IMR-90 (cell line): ENCODE measurements around the gene EPC2. TPM values are rescaled to one million over a fixed set of nuclear protein-coding genes. Genes with fewer than 3 reads are reported as not detected.

Source experiments
- ATAC-seq: fragments of 200-7000 bp; cut with Tn5 transposase; 2 replicates; pipeline ENCODE4 v1.9.1; 2020; ENCODE audit warnings: low read depth, mild to moderate bottlenecking, moderate library complexity
- BruUV-seq: library from RNA; stranded (reverse); fragments of 400-500 nt; replicated peaks from 2 replicates; lab custom pipeline; 2021; lab: Mats Ljungman, UMichigan
- CTCF ChIA-PET: fragments of 300-600 bp; formaldehyde crosslinking; extraction: SDS; loops from one replicate; lab custom pipeline; 2021; ENCODE audit warnings: antibody characterized with exemption; lab: Yijun Ruan, JAX
- POLR2A ChIA-PET: fragments of 300-600 bp; sonication (Branson Sonifier 250); formaldehyde crosslinking; loops from one replicate; lab custom pipeline; 2022; ENCODE audit warnings: antibody characterized with exemption; ENCODE audit not compliant: unreplicated experiment; lab: Charles Lee
- DNase-seq: peaks from one replicate; pipeline ENCODE4 v3.0.0; 2013
- H2AFZ ChIP-seq: replicated peaks from 2 replicates; pipeline ENCODE3; 2013; ENCODE audit warnings: low read length, mild to moderate bottlenecking; ENCODE audit not compliant: poor library complexity
- H2AK5ac ChIP-seq: 2 replicates; pipeline ENCODE4 v1.6.1; 2013; ENCODE audit warnings: low read depth, low read length, inconsistent platforms
- H2AK9ac ChIP-seq: replicated peaks from 2 replicates; pipeline ENCODE3; 2013; ENCODE audit warnings: mild to moderate bottlenecking, low read depth, low read length, moderate library complexity; ENCODE audit not compliant: poor library complexity
- H2BK120ac ChIP-seq: 2 replicates; pipeline ENCODE4 v1.6.1; 2013; ENCODE audit warnings: low read depth, low read length, inconsistent platforms
- H2BK15ac ChIP-seq: 3 replicates; pipeline ENCODE4 v1.6.1; 2013; ENCODE audit warnings: low read depth, low read length, inconsistent platforms
- H2BK20ac ChIP-seq: 2 replicates; pipeline ENCODE4 v1.6.1; 2013; ENCODE audit warnings: low read depth, mild to moderate bottlenecking, inconsistent platforms, low read length, moderate library complexity
- H2BK5ac ChIP-seq: 2 replicates; pipeline ENCODE4 v1.6.1; 2013; ENCODE audit warnings: mild to moderate bottlenecking, low read depth, low read length, inconsistent platforms; ENCODE audit not compliant: poor library complexity, severe bottlenecking
- H3K14ac ChIP-seq: replicated peaks from 2 replicates; pipeline ENCODE4 v1.6.1; 2013; ENCODE audit warnings: low read depth, low read length, inconsistent platforms
- H3K18ac ChIP-seq: 2 replicates; pipeline ENCODE4 v1.6.1; 2013; ENCODE audit warnings: low read depth, low read length, control low read depth
- H3K23ac ChIP-seq: 2 replicates; pipeline ENCODE4 v1.6.1; 2013; ENCODE audit warnings: low read depth, low read length, inconsistent platforms
- H3K27ac ChIP-seq: 2 replicates; pipeline ENCODE4 v1.5.1; 2013; ENCODE audit warnings: mild to moderate bottlenecking, control low read depth, low read length; ENCODE audit not compliant: insufficient read depth
- H3K27me3 ChIP-seq: 2 replicates; pipeline ENCODE4 v1.6.1; 2013; ENCODE audit warnings: low read length; ENCODE audit not compliant: control insufficient read depth, insufficient read depth
- H3K36me3 ChIP-seq: 2 replicates; pipeline ENCODE4 v1.6.1; 2013; ENCODE audit warnings: low read length, mixed read lengths; ENCODE audit not compliant: control insufficient read depth, insufficient read depth
- H3K4ac ChIP-seq: 2 replicates; pipeline ENCODE4 v1.6.1; 2013; ENCODE audit warnings: low read depth, low read length, inconsistent platforms
- H3K4me1 ChIP-seq: 2 replicates; pipeline ENCODE4 v1.6.1; 2013; ENCODE audit warnings: low read length, mixed read lengths; ENCODE audit not compliant: control insufficient read depth, insufficient read depth
- H3K4me2 ChIP-seq: 2 replicates; pipeline ENCODE4 v1.6.1; 2013; ENCODE audit warnings: low read depth, mild to moderate bottlenecking, control low read depth, low read length, moderate library complexity
- H3K4me3 ChIP-seq: 2 replicates; pipeline ENCODE4 v1.5.1; 2013; ENCODE audit warnings: low read depth, mild to moderate bottlenecking, control low read depth, low read length, moderate library complexity; ENCODE audit not compliant: insufficient read depth
- H3K56ac ChIP-seq: 2 replicates; pipeline ENCODE4 v1.6.1; 2013; ENCODE audit warnings: low read length, inconsistent platforms; ENCODE audit not compliant: insufficient read depth; ENCODE audit errors: extremely low read depth
- H3K79me1 ChIP-seq, 2 experiments: 2 replicates each; pipeline ENCODE4 v1.6.1; 2013; ENCODE audit warnings: low read length in 2 of 2, inconsistent platforms in 1 of 2, low read depth in 1 of 2
- H3K9ac ChIP-seq: 2 replicates; pipeline ENCODE4 v1.6.1; 2013; ENCODE audit warnings: low read depth, low read length, control low read depth
- H3K9me1 ChIP-seq: 2 replicates; pipeline ENCODE4 v1.6.1; 2013; ENCODE audit warnings: low read length, inconsistent platforms; ENCODE audit not compliant: insufficient read depth
- H3K9me3 ChIP-seq: 2 replicates; pipeline ENCODE4 v1.6.1; 2013; ENCODE audit warnings: low read length; ENCODE audit not compliant: control insufficient read depth, insufficient read depth
- H4K20me1 ChIP-seq: 2 replicates; pipeline ENCODE4 v1.6.1; 2013; ENCODE audit warnings: low read length, inconsistent platforms; ENCODE audit not compliant: insufficient read depth
- H4K5ac ChIP-seq: 2 replicates; pipeline ENCODE4 v1.6.1; 2013; ENCODE audit warnings: mild to moderate bottlenecking, low read depth, low read length, control low read depth
- H4K8ac ChIP-seq, 2 experiments: 2 replicates each; pipeline ENCODE4 v1.6.1; 2013; ENCODE audit warnings: low read depth in 2 of 2, low read length in 2 of 2, control low read depth in 1 of 2, inconsistent platforms in 1 of 2
- H4K91ac ChIP-seq: 2 replicates; pipeline ENCODE4 v1.6.1; 2013; ENCODE audit warnings: low read depth, low read length, inconsistent platforms; ENCODE audit not compliant: insufficient read depth
- BHLHE40 ChIP-seq: fragments of 150-350 bp; IDR thresholded peaks from 2 replicates; pipeline ENCODE4 v1.6.1; 2016; ENCODE audit warnings: mild to moderate bottlenecking, low read depth, low read length
- CEBPB ChIP-seq: IDR thresholded peaks from 2 replicates; pipeline ENCODE4 v1.6.1; 2012; ENCODE audit warnings: low read depth, low read length, improper control_type of control experiment
- CHD1 ChIP-seq: IDR thresholded peaks from 2 replicates; pipeline ENCODE4 v1.6.1; 2012; ENCODE audit warnings: low read depth, low read length, improper control_type of control experiment
- CTCF ChIP-seq: conservative IDR thresholded peaks from 2 replicates; pipeline ENCODE4 v1.5.1; 2012; ENCODE audit warnings: mild to moderate bottlenecking, low read depth, low read length, improper control_type of control experiment
- FOS ChIP-seq: fragments of 150-350 bp; IDR thresholded peaks from 2 replicates; pipeline ENCODE4 v1.6.1; 2016; ENCODE audit warnings: low read depth, low read length
- MAFK ChIP-seq: IDR thresholded peaks from 2 replicates; pipeline ENCODE4 v1.6.1; 2012; ENCODE audit warnings: low read depth, low read length, improper control_type of control experiment
- MAZ ChIP-seq: IDR thresholded peaks from 2 replicates; pipeline ENCODE4 v1.6.1; 2012; ENCODE audit warnings: low read depth, mild to moderate bottlenecking, low read length, improper control_type of control experiment, moderate library complexity, borderline replicate concordance
- MXI1 ChIP-seq: IDR thresholded peaks from 2 replicates; pipeline ENCODE4 v1.6.1; 2012; ENCODE audit warnings: low read depth, mild to moderate bottlenecking, low read length, moderate library complexity, borderline replicate concordance
- NFE2L2 ChIP-seq: fragments of 150-350 bp; IDR thresholded peaks from 2 replicates; pipeline ENCODE4 v1.6.1; 2016; ENCODE audit warnings: low read depth, mild to moderate bottlenecking, low read length
- POLR2A ChIP-seq: IDR thresholded peaks from 2 replicates; pipeline ENCODE4 v1.6.1; 2012; ENCODE audit warnings: mild to moderate bottlenecking, low read depth, low read length
- RCOR1 ChIP-seq: IDR thresholded peaks from 2 replicates; pipeline ENCODE4 v1.6.1; 2012; ENCODE audit warnings: mild to moderate bottlenecking, low read length, improper control_type of control experiment; ENCODE audit not compliant: insufficient replicate concordance
- RFX5 ChIP-seq: IDR thresholded peaks from 2 replicates; pipeline ENCODE4 v1.8.0; 2012; ENCODE audit warnings: low read depth, mild to moderate bottlenecking, low read length, moderate library complexity
- SMC3 ChIP-seq: fragments of 150-350 bp; IDR thresholded peaks from 2 replicates; pipeline ENCODE4 v1.6.1; 2016; ENCODE audit warnings: low read depth, mild to moderate bottlenecking, antibody characterized with exemption, low read length, moderate library complexity
- USF2 ChIP-seq: fragments of 150-350 bp; IDR thresholded peaks from 2 replicates; pipeline ENCODE4 v1.6.1; 2017; ENCODE audit warnings: mild to moderate bottlenecking, antibody characterized with exemption, low read length, low read depth
- WGBS, 2 experiments: methylation state at CpG; one replicate each; pipeline versions ENCODE4 v1.1.5 to v1.1.7; 2013; ENCODE audit warnings: missing lambda C conversion rate in 2 of 2; ENCODE audit not compliant: insufficient read length in 1 of 2; ENCODE audit errors: extremely low coverage in 2 of 2; 5-methylcytosine and 5-hydroxymethylcytosine counted together
- dilution Hi-C: fragments of 300-500 bp; cut with HindIII; formaldehyde crosslinking; loops from one replicate; pipeline ENCODE4 v1.14.3; 2018; ENCODE audit warnings: low sequenced_read_pairs; ENCODE audit not compliant: unreplicated experiment
- in situ Hi-C: fragments of 300-500 bp; cut with MboI; formaldehyde crosslinking; loops from 3 replicates; pipeline ENCODE4 v1.14.3; 2019; ENCODE audit warnings: low sequenced_read_pairs, inconsistent platforms, mixed read lengths
- intact Hi-C: fragments of 100-400 bp; cut with micrococcal nuclease; formaldehyde crosslinking; loops from 2 replicates; pipeline ENCODE4 v1.10.0; 2022
- polyA plus RNA-seq, 3 experiments: library from polyadenylated mRNA; depleted of rRNA; stranded (reverse); fragments of >200 nt; gene quantifications; 2 replicates each; pipeline ENCODE4 v1.2.3, GENCODE V29; 2012; ENCODE audit warnings: low replicate concordance in 1 of 3
- total RNA-seq: library from RNA; depleted of rRNA; stranded (reverse); fragments of >200 nt; gene quantifications from 2 replicates; pipeline ENCODE4 v1.2.3, GENCODE V29; 2012
- TF ChIP-seq, protein P1 (sequence below): fragments of 150-350 bp; IDR thresholded peaks from 2 replicates; pipeline ENCODE4 v1.6.1; 2016; ENCODE audit warnings: low read depth, mild to moderate bottlenecking, low read length, moderate library complexity, borderline replicate concordance

Gene EPC2
- total and polyA plus RNA-seq, 2 of the 4 experiments (the other 2 are of a cell fraction): 10.6 to 22.6 TPM

GRCh38 chr2:148796735-148797512 lies 152.4 kb downstream of the EPC2 start:
- Histone ChIP-seq H2BK120ac (no peak overlapping the region), H3K9me1 (no peaks in the 10 kb centered on the region), H4K20me1 (peaks cover 5% of the 10 kb centered on the region; the same call in 1 of the 2 replicates), H3K4me3 (no peak overlapping the region), H4K5ac (no peak overlapping the region), H3K9ac (no peak overlapping the region), H2AFZ (no peak overlapping the region), H3K79me1 (no peaks in the 10 kb centered on the region), H2BK20ac (no peak overlapping the region), H3K4me1 (peaks cover 4% of the 10 kb centered on the region), H3K27me3 (peaks cover 14% of the 10 kb centered on the region), H3K27ac (no peak overlapping the region), H2BK5ac (no peak overlapping the region), H2AK9ac (no peak overlapping the region), H3K4ac (no peak overlapping the region), H4K91ac (no peak overlapping the region), H3K4me2 (no peak overlapping the region), H2BK15ac (no peak overlapping the region), H3K18ac (no peak overlapping the region), H2AK5ac (no peak overlapping the region), H4K8ac (no peak overlapping the region), H3K36me3 (no peaks in the 10 kb centered on the region), H3K23ac (no peak overlapping the region), H3K9me3 (no peaks in the 10 kb centered on the region), H3K14ac (no peak overlapping the region), H3K56ac (no peak overlapping the region)
- dilution Hi-C loops: no loop called here
- BruUV-seq: no TSS peak
- intact Hi-C loops: no loop called here
- WGBS, 2 experiments: no CpG with 5 or more reads among the region's 3 CpGs
- no peak for ATAC-seq
- ChIA-PET CTCF (interaction anchor here (0.7 kb wide), 1 partner anchor 106 kb away, joined by 3 read pairs; no protein-coding TSS in a partner anchor), POLR2A (no interaction called here)
- DNase-seq: no peak
- in situ Hi-C loops: no loop called here
- TF ChIP-seq CEBPB: no peak
- no peak for TF ChIP-seq CHD1
- no peak for TF ChIP-seq NFE2L2
- no peak for TF ChIP-seq MAFK
- no peak for TF ChIP-seq MAZ
- TF ChIP-seq FOS: no peak
- TF ChIP-seq BHLHE40: no peak
- no peak for TF ChIP-seq POLR2A
- TF ChIP-seq, protein P1, sequence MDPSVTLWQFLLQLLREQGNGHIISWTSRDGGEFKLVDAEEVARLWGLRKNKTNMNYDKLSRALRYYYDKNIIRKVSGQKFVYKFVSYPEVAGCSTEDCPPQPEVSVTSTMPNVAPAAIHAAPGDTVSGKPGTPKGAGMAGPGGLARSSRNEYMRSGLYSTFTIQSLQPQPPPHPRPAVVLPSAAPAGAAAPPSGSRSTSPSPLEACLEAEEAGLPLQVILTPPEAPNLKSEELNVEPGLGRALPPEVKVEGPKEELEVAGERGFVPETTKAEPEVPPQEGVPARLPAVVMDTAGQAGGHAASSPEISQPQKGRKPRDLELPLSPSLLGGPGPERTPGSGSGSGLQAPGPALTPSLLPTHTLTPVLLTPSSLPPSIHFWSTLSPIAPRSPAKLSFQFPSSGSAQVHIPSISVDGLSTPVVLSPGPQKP: no peak
- no peak for TF ChIP-seq CTCF
- TF ChIP-seq RFX5: no peak
- no peak for TF ChIP-seq USF2
- TF ChIP-seq MXI1: no peak
- TF ChIP-seq RCOR1: no peak
- no peak for TF ChIP-seq SMC3
